ENCODE measurements around the gene SFT2D3. TPM values are rescaled to one million over a fixed set of nuclear protein-coding genes. Genes with fewer than 3 reads are reported as not detected.

The SFT2D3 gene
- total and polyA plus RNA-seq, 9 of the 15 experiments (the other 6 are each of a cell fraction or from before 2014, with no cell fraction given) = 7.5 to 9.9 (median 8.9) TPM; not detected in 2

- no peak overlapping the region for H2AFZ ChIP-seq (ENCODE audit: low read depth, low read length)
- peaks cover 0 to 17% of the 10 kb centered on the region in 2 experiments; a peak in 2 of 5 replicates for H3K4me1 ChIP-seq (replicated peaks in 1 of 2; ENCODE audit: control insufficient read depth in 2 of 2, insufficient read depth in 2 of 2, low read length in 2 of 2)
- 1% methylated on average over 14 of the region's 14 CpGs for WGBS (ENCODE audit: insufficient coverage, low coverage, missing lambda C conversion rate)
- DNase-seq (ENCODE audit: extremely low read depth in 1 of 4, low spot score in 3 of 4) = no peak
- no peak for ATAC-seq
- no peak overlapping the region for H3K27ac ChIP-seq (ENCODE audit: extremely low read depth, low read depth, low read length)
- H3K4me2 ChIP-seq (ENCODE audit: insufficient read depth, low read length) = no peak overlapping the region
- H3K9ac ChIP-seq (ENCODE audit: insufficient read depth in 1 of 2, low read depth in 2 of 2, low read length in 2 of 2) = no peak overlapping the region
- TF ChIP-seq SMAD3 (CRISPR knock-in tag; conservative IDR thresholded peaks at IDR 0.05) (no peak), ZNF174 (CRISPR knock-in tag; IDR thresholded peaks at IDR 0.05) (no peak), ZNF449 (CRISPR knock-in tag; IDR thresholded peaks at IDR 0.05) (no peak), TFE3 (CRISPR knock-in tag; IDR thresholded peaks at IDR 0.05) (no peak), IFI16 (CRISPR knock-in tag; IDR thresholded peaks at IDR 0.05) (no peak), ELF2 (CRISPR knock-in tag; IDR thresholded peaks at IDR 0.05) (no peak), MAFG (tag; conservative IDR thresholded peaks at IDR 0.05) (no peak), RBBP5 (IDR thresholded peaks at IDR 0.05; ENCODE audit: borderline replicate concordance, insufficient read depth, low read length, poor library complexity, severe bottlenecking) (no peak), JUNB (CRISPR knock-in tag; conservative IDR thresholded peaks at IDR 0.05) (no peak), ZNF717 (CRISPR knock-in tag; IDR thresholded peaks at IDR 0.05) (no peak), FOXP1 (CRISPR knock-in tag; IDR thresholded peaks at IDR 0.05) (no peak), CREBBP (IDR thresholded peaks at IDR 0.05; ENCODE audit: low read depth, low read length) (no peak), ZNF780A (CRISPR knock-in tag; IDR thresholded peaks at IDR 0.05) (no peak), ZNF639 (CRISPR knock-in tag; conservative IDR thresholded peaks at IDR 0.05 in 1 of 2, IDR thresholded peaks at IDR 0.05 in 1 of 2) (no peak), GATA2 (CRISPR knock-in tag; IDR thresholded peaks at IDR 0.05) (no peak), MTA3 (IDR thresholded peaks at IDR 0.05; ENCODE audit: borderline replicate concordance) (no peak)
- intact Hi-C loops (cut with micrococcal nuclease) (no loop called here), in situ Hi-C loops (cut with MboI) (no loop called here)
- H3K27me3 ChIP-seq (ENCODE audit: control insufficient read depth in 2 of 2, insufficient read depth in 2 of 2, low read length in 2 of 2) = peaks cover 53 to 57% of the 10 kb centered on the region in 2 experiments
- H3K9me1 ChIP-seq (ENCODE audit: control insufficient read depth, insufficient read depth, low read length) = peaks cover 3% of the 10 kb centered on the region
- BruUV-seq (replicated peaks) = no TSS peak
- no peaks in the 10 kb centered on the region for H3K36me3 ChIP-seq (ENCODE audit: control insufficient read depth, insufficient read depth, low read length)
- no peaks in the 10 kb centered on the region for H3K79me2 ChIP-seq (ENCODE audit: control insufficient read depth, insufficient read depth, low read length)
- H4K20me1 ChIP-seq (replicated peaks; ENCODE audit: control insufficient read depth, insufficient read depth, low read length) = 0 out of 2 replicates have a peak, but pooled peaks cover 7% of the 10 kb centered on the region
- H3K9me3 ChIP-seq (replicated peaks; ENCODE audit: control insufficient read depth, insufficient read depth, low read depth, low read length) = no peaks in the 10 kb centered on the region
- FAIRE-seq = no peak
- ChIA-PET POLR2A (interaction anchor here (0.6 kb wide), 1 partner anchor 381 kb away, joined by 3 read pairs; no protein-coding TSS in a partner anchor), CTCF (ENCODE audit: low intra/inter-chr PET ratio) (no interaction called here)
- H3K4me3 ChIP-seq = no peak overlapping the region
These were observed 29.6 kb upstream of the SFT2D3 start for GRCh38 chr2:127671557-127672302.

Measured in K562 (cell line).